ENCODE data around the gene GABBR2.

GABBR2 gene

DNA sequence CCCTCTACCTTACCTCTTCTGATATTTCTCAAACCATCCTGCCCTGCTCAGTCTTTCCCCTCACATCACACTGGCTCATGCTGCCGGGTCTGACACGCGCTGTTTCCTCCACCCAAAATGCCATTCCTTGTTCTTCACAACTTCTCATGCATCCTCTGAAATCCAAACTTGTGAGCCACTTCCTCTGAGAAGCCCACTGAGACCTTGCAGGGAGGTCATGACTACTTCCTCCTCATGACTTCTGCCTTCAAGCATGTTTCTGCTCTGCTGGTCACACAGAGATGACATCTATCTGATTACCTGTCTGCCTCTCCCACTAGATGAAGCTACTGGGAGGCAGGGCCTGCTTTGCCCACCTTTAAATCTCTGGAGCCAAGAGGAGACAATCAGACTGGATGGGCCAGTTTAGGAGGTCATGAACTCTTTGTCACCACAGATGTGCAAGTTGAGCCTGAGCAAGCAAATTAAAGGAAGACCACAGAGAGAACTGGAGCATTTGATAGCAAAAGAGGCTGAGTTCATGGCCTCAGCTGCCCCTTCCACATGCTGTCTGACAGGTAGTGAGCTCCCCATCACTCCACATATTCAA, 333.5 kb downstream of the GABBR2 start:
- no peak for DNase-seq (ENCODE audit: insufficient read length, low spot score)
- TF ChIP-seq, protein P1, sequence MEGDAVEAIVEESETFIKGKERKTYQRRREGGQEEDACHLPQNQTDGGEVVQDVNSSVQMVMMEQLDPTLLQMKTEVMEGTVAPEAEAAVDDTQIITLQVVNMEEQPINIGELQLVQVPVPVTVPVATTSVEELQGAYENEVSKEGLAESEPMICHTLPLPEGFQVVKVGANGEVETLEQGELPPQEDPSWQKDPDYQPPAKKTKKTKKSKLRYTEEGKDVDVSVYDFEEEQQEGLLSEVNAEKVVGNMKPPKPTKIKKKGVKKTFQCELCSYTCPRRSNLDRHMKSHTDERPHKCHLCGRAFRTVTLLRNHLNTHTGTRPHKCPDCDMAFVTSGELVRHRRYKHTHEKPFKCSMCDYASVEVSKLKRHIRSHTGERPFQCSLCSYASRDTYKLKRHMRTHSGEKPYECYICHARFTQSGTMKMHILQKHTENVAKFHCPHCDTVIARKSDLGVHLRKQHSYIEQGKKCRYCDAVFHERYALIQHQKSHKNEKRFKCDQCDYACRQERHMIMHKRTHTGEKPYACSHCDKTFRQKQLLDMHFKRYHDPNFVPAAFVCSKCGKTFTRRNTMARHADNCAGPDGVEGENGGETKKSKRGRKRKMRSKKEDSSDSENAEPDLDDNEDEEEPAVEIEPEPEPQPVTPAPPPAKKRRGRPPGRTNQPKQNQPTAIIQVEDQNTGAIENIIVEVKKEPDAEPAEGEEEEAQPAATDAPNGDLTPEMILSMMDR (IDR thresholded peaks at IDR 0.05; ENCODE audit: insufficient read depth, missing control alignments), result no peak
- FAIRE-seq, result no peak

DNA sequence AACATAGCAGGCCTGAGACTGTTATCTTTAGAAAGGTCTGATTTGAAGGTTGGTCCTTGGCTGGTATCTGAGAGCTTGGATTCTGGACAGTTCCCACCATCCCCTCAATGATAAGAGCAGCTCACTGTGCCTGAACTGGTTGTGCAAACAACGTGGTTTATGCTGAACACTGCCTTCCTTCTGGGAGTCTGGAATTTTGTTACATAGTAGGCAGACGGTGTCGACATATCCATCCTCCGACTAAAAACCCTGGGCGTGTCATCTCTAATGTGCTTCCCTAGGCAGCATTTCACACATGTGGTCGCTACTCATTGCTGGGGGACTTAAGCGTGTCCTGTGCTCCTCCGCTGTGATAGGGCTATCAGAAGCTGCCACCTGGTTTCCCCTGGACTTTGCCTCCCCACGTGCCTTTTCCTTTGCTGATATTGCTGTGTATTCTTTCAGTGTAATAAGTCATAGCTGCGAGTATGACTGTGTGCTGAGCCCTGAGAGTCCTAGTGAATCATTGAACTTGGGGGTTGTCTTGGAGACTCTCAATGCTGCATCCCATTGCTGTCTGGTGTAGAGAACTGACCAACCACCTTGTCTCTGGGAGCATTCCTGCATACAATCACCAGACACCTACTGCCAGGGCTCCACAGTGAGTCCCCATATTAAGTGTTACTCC, 334.2 kb downstream of the GABBR2 start:
- TF ChIP-seq, protein P1 (IDR thresholded peaks at IDR 0.05; ENCODE audit: insufficient read depth, missing control alignments), result no peak
- DNase-seq (ENCODE audit: insufficient read length, low spot score) (no peak), FAIRE-seq (no peak)

GRCh38 chr9:98373609-98374008, 335.1 kb downstream of the GABBR2 start:
- DNase-seq (ENCODE audit: insufficient read length, low spot score) (no peak), FAIRE-seq (no peak)

DNA sequence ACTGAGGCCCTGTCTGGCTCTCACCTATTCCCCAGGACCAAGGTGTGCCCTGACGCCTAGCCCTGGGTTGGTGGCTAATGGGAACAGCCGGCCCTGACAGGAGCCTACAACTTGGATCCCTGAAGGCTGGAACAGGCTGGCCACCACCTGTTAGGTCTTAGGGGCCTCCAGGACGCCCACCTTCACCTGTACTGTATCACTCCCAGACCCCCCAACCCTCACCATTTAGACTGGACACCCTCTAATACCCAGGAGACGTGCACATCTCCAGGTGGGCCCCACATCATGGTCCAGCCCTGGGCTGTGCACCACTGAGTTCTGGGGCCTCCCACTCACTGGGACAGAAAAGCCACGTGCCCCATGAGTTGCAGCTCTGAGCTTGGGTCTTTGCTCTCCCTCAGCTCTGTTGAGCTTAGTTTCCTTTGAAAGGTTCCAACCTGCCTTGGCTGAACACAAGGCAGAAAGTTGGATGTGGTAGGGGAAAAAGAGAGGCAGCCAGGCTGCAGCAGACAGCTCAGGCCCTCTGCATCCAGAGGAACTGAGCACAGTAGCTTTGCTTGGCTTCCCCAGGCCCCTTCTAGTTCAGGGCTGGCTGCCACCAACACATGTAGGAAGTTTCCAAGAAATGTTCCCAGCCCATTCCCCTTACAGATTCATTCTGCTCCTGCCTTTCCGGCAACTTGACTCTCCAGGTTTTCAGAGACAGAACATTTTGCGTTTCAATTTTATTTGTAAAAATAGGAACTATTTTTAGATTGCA, 336.5 kb downstream of the GABBR2 start:
- DNase-seq (ENCODE audit: insufficient read length, low spot score), result no peak
- TF ChIP-seq, protein P1 (IDR thresholded peaks at IDR 0.05; ENCODE audit: insufficient read depth, missing control alignments), result no peak
- no peak for FAIRE-seq

More at GRCh38 chr9:98373609-98374008, 335.1 kb downstream of the GABBR2 start:
- TF ChIP-seq, protein P1 (IDR thresholded peaks at IDR 0.05; ENCODE audit: insufficient read depth, missing control alignments), result no peak

- FAIRE-seq, result no peak
- TF ChIP-seq, protein P1 (IDR thresholded peaks at IDR 0.05; ENCODE audit: insufficient read depth, missing control alignments), result no peak
- DNase-seq (ENCODE audit: insufficient read length, low spot score), result no peak
These were observed 337.8 kb downstream of the GABBR2 start for GRCh38 chr9:98370976-98371315.

GRCh38 chr9:98370300-98370975, 338.3 kb downstream of the GABBR2 start:
- FAIRE-seq (no peak), DNase-seq (ENCODE audit: insufficient read length, low spot score) (no peak)
- TF ChIP-seq, protein P1 (IDR thresholded peaks at IDR 0.05; ENCODE audit: insufficient read depth, missing control alignments), result no peak

Data from D721Med (cell line).